HepG2 (cell line): ENCODE results near the gene TBRG4. TPM values are rescaled to one million over a fixed set of nuclear protein-coding genes. Genes with fewer than 3 reads are reported as not detected.

Experiments used
- ATAC-seq: fragments of 200-7000 bp; cut with Tn5 transposase; 3 replicates; pipeline ENCODE4 v1.9.1; 2020; ENCODE audit warnings: mild to moderate bottlenecking, moderate library complexity
- BruUV-seq: library from RNA; stranded (reverse); fragments of 400-500 nt; replicated peaks from 2 replicates; lab custom pipeline; 2021; lab: Mats Ljungman, UMichigan
- CTCF ChIA-PET: fragments of 300-600 bp; formaldehyde crosslinking; extraction: SDS; loops from one replicate; lab custom pipeline; 2021; ENCODE audit warnings: low total read pairs, inconsistent platforms, low intra/inter-chr PET ratio; lab: Yijun Ruan, JAX
- POLR2A ChIA-PET: fragments of 350-600 bp; sonication (Branson Sonifier 250); formaldehyde crosslinking; loops from one replicate; lab custom pipeline; 2020; ENCODE audit warnings: antibody characterized with exemption, inconsistent platforms; lab: Yijun Ruan, JAX
- DNase-seq: peaks from one replicate; pipeline ENCODE4 v3.0.0-alpha.2; 2015; ENCODE audit warnings: low spot score
- FAIRE-seq: peaks from 3 replicates; lab custom pipeline; 2011; peaks lifted over from hg19 to GRCh38; lab: Jason Lieb, UNC
- H2AFZ ChIP-seq: one replicate; pipeline ENCODE4 v1.6.1; 2011; ENCODE audit warnings: low read length, inconsistent platforms
- H3K27ac ChIP-seq: fragments of 300-600 bp; 3 replicates; pipeline ENCODE4 v1.8.0; 2011; ENCODE audit warnings: mixed run types, mild to moderate bottlenecking, mixed read lengths, low read length, inconsistent platforms; ENCODE audit not compliant: insufficient read depth; ENCODE audit errors: extremely low read length
- H3K27me3 ChIP-seq, 2 experiments: fragments of 200-600 bp in 1 of 2; 2 replicates in 1 of 2; 3 replicates in 1 of 2; pipeline versions ENCODE4 v1.6.0 to v1.8.0; 2011; ENCODE audit warnings: low read length in 2 of 2, mild to moderate bottlenecking in 2 of 2, moderate library complexity in 2 of 2, inconsistent platforms in 1 of 2; ENCODE audit not compliant: insufficient read depth in 2 of 2, control insufficient read depth in 1 of 2
- H3K36me3 ChIP-seq, 2 experiments: fragments of 200-600 bp in 1 of 2; replicated peaks in 1 of 2; 2 replicates in 1 of 2; 3 replicates in 1 of 2; pipeline versions ENCODE4 v1.5.1 to v1.8.0; 2011; ENCODE audit warnings: low read length in 2 of 2, inconsistent platforms in 1 of 2; ENCODE audit not compliant: insufficient read depth in 2 of 2, control insufficient read depth in 1 of 2
- H3K4me1 ChIP-seq: 2 replicates; pipeline ENCODE4 v1.5.1; 2012; ENCODE audit warnings: low read length, inconsistent platforms; ENCODE audit not compliant: insufficient read depth
- H3K4me2 ChIP-seq: 2 replicates; pipeline ENCODE4 v1.6.0; 2011; ENCODE audit warnings: low read depth, low read length, inconsistent platforms
- H3K4me3 ChIP-seq, 3 experiments: fragments of 200-600 bp in 1 of 3; sonication (generic), shearing (Covaris generic) in 1 of 3; replicated peaks in 1 of 3; 2 replicates each; pipeline ENCODE4 v1.5.1; 2011 to 2016; ENCODE audit warnings: low read length in 3 of 3, inconsistent platforms in 2 of 3, low read depth in 2 of 3, mild to moderate bottlenecking in 2 of 3, control low read depth in 1 of 3, mixed read lengths in 1 of 3; ENCODE audit not compliant: insufficient read depth in 1 of 3
- H3K79me2 ChIP-seq: one replicate; pipeline ENCODE4 v1.6.1; 2011; ENCODE audit warnings: low read length, inconsistent platforms; ENCODE audit not compliant: insufficient read depth
- H3K9ac ChIP-seq: 2 replicates; pipeline ENCODE4 v1.6.0; 2011; ENCODE audit warnings: mild to moderate bottlenecking, low read depth, low read length, inconsistent platforms; ENCODE audit not compliant: insufficient read depth
- H3K9me3 ChIP-seq: 2 replicates; pipeline ENCODE4 v1.5.1; 2012; ENCODE audit warnings: mild to moderate bottlenecking, low read length
- H4K20me1 ChIP-seq: 2 replicates; pipeline ENCODE4 v1.6.0; 2011; ENCODE audit warnings: inconsistent platforms, mild to moderate bottlenecking, low read length, moderate library complexity; ENCODE audit not compliant: insufficient read depth
- ATF6 ChIP-seq: sonication (generic); formaldehyde crosslinking; conservative IDR thresholded peaks from 2 replicates; pipeline ENCODE4 v1.4.0; 2020; ENCODE audit warnings: missing genetic modification reagents
- CBX5 ChIP-seq: sonication (generic); formaldehyde crosslinking; IDR thresholded peaks from 2 replicates; pipeline ENCODE4 v1.4.0; 2020; ENCODE audit warnings: missing genetic modification reagents, borderline replicate concordance
- ETV6 ChIP-seq: sonication (generic); formaldehyde crosslinking; conservative IDR thresholded peaks from 2 replicates; pipeline ENCODE4 v1.4.0; 2020; ENCODE audit warnings: missing genetic modification reagents
- KLF6 ChIP-seq: IDR thresholded peaks from 2 replicates; pipeline ENCODE4 v1.8.0; 2016; ENCODE audit warnings: missing biosample characterization, missing genetic modification reagents
- LCORL ChIP-seq, 2 experiments: fragments of 450-650 bp in 1 of 2; sonication (generic) in 1 of 2; formaldehyde crosslinking in 1 of 2; IDR thresholded peaks; 2 replicates each; pipeline versions ENCODE4 v1.5.0 to v1.6.1; 2017 to 2020; ENCODE audit warnings: antibody characterized with exemption in 1 of 2, missing genetic modification reagents in 1 of 2
- MXD3 ChIP-seq: IDR thresholded peaks from 2 replicates; pipeline ENCODE4 v1.6.1; 2016; ENCODE audit warnings: mild to moderate bottlenecking, missing biosample characterization, missing genetic modification reagents
- SMARCE1 ChIP-seq: fragments of 450-650 bp; IDR thresholded peaks from 2 replicates; pipeline ENCODE4 v1.6.1; 2017; ENCODE audit warnings: borderline replicate concordance
- STAT6 ChIP-seq: sonication (generic); formaldehyde crosslinking; IDR thresholded peaks from 2 replicates; pipeline ENCODE4 v1.4.0; 2020; ENCODE audit warnings: missing genetic modification reagents, mild to moderate bottlenecking, borderline replicate concordance
- XRCC5 ChIP-seq: fragments of 200-400 bp; formaldehyde crosslinking; optimal IDR thresholded peaks from 2 replicates; pipeline ENCODE3; 2017; ENCODE audit warnings: mild to moderate bottlenecking, low read length
- ZBED4 ChIP-seq: sonication (generic); formaldehyde crosslinking; IDR thresholded peaks from 2 replicates; pipeline ENCODE4 v1.4.0; 2020; ENCODE audit warnings: missing genetic modification reagents, borderline replicate concordance
- ZNF225 ChIP-seq: sonication (generic); formaldehyde crosslinking; IDR thresholded peaks from 2 replicates; pipeline ENCODE4 v1.4.0; 2020; ENCODE audit warnings: mild to moderate bottlenecking, missing genetic modification reagents
- ZNF24 ChIP-seq: fragments of 450-650 bp; IDR thresholded peaks from 2 replicates; pipeline ENCODE4 v1.6.1; 2017; ENCODE audit warnings: antibody characterized with exemption, mild to moderate bottlenecking
- ZNF331 ChIP-seq: sonication (generic); formaldehyde crosslinking; IDR thresholded peaks from 2 replicates; pipeline ENCODE4 v1.4.0; 2020; ENCODE audit warnings: missing genetic modification reagents
- ZNF773 ChIP-seq: sonication (generic); formaldehyde crosslinking; IDR thresholded peaks from 2 replicates; pipeline ENCODE4 v1.4.0; 2020; ENCODE audit warnings: missing genetic modification reagents, borderline replicate concordance
- ZNF891 ChIP-seq: sonication (generic); formaldehyde crosslinking; IDR thresholded peaks from 2 replicates; pipeline ENCODE4 v1.5.0; 2020; ENCODE audit warnings: mild to moderate bottlenecking, missing genetic modification reagents
- WGBS: methylation state at CpG from one replicate; pipeline ENCODE4 v1.1.6; 2017; ENCODE audit warnings: low lambda C conversion rate; 5-methylcytosine and 5-hydroxymethylcytosine counted together
- in situ Hi-C: cut with HindIII; loops from 2 replicates; pipeline ENCODE4 v1.10.0; 2017; ENCODE audit warnings: low pct_unique_long_range_greater_than_20kb; ENCODE audit not compliant: extremely low pct_ligation_motif_present
- intact Hi-C: fragments of 100-400 bp; cut with micrococcal nuclease; formaldehyde crosslinking; loops from one replicate; pipeline ENCODE4 v1.10.0; 2022; ENCODE audit not compliant: unreplicated experiment
- polyA plus RNA-seq, 8 experiments: library from polyadenylated mRNA; depleted of rRNA in 3 of 8; stranded (reverse) in 7 of 8; unstranded in 1 of 8; fragments of >200 nt; fragmentation: Illumina TruSeq in 4 of 8; extraction: Trizol in 4 of 8; gene quantifications; 2 replicates each; pipeline versions ENCODE4 v1.2.1 to v1.2.3, GENCODE V29; 2011 to 2016; ENCODE audit warnings: low read depth in 4 of 8, missing spikeins in 1 of 8, mixed read lengths in 1 of 8; ENCODE audit not compliant: insufficient read depth in 1 of 8
- total RNA-seq, 5 experiments: library from RNA; depleted of rRNA; stranded (reverse); fragments of >200 nt; fragmentation: Illumina TruSeq; extraction: Trizol; gene quantifications; 2 replicates each; pipeline ENCODE4 v1.2.3, GENCODE V29; 2016; ENCODE audit warnings: low read depth in 1 of 5

TBRG4 gene
- total and polyA plus RNA-seq, 2 of the 13 experiments (the other 11 are each of a cell fraction or from before 2014, with no cell fraction given): 87.8 to 107 TPM

- TF ChIP-seq ZNF331 (CRISPR knock-in tag) (no peak), ZNF225 (CRISPR knock-in tag) (no peak), CBX5 (CRISPR knock-in tag) (no peak), ETV6 (CRISPR knock-in tag) (no peak), LCORL (IDR thresholded peaks at IDR 0.05) (no peak), LCORL (CRISPR knock-in tag; IDR thresholded peaks at IDR 0.05) (no peak), ZNF773 (no peak), STAT6 (no peak), ZNF891 (CRISPR knock-in tag) (no peak), XRCC5 (no peak), MXD3 (CRISPR knock-in tag) (no peak), ZNF24 (no peak), SMARCE1 (no peak), ZBED4 (no peak), KLF6 (CRISPR knock-in tag) (no peak), ATF6 (CRISPR knock-in tag) (no peak)
- TF ChIP-seq, all 625 proteins: peak for 0
- H3K4me3 ChIP-seq: no peak overlapping the region
- no peaks in the 10 kb centered on the region for H4K20me1 ChIP-seq
- H3K9me3 ChIP-seq: no peaks in the 10 kb centered on the region
- H3K27ac ChIP-seq: no peak overlapping the region
- H3K27me3 ChIP-seq: no peaks in the 10 kb centered on the region
- POLR2A ChIA-PET: no interaction called here
- intact Hi-C loops (no loop called here), in situ Hi-C loops (no loop called here)
- 87% methylated on average over 3 of the region's 3 CpGs for WGBS
- no peak overlapping the region for H3K4me2 ChIP-seq
- FAIRE-seq (no peak), ATAC-seq (no peak), DNase-seq (no peak)
- no TSS peak for BruUV-seq
- H3K36me3 ChIP-seq: no peaks in the 10 kb centered on the region; a peak in 1 of 5 replicates
- H3K4me1 ChIP-seq: no peaks in the 10 kb centered on the region
- no peaks in the 10 kb centered on the region for H3K79me2 ChIP-seq
- no peak overlapping the region for H3K9ac ChIP-seq
- H2AFZ ChIP-seq: no peak overlapping the region
- CTCF ChIA-PET: no interaction called here
These were observed 59.5 kb downstream of the TBRG4 start for GRCh38 chr7:45052011-45052410.
